K562 (cell line): ENCODE measurements around the gene CRYBB1. TPM values are rescaled to one million over a fixed set of nuclear protein-coding genes. Genes with fewer than 3 reads are reported as not detected.

Experiments
- BMI1 ChIP-seq: fragments of 150-350 bp; IDR thresholded peaks from 2 replicates; pipeline ENCODE4 v1.6.1; 2014; ENCODE audit warnings: low read length
- CEBPB ChIP-seq: fragments of 450-650 bp; IDR thresholded peaks from 2 replicates; pipeline ENCODE4 v1.6.1; 2016; ENCODE audit warnings: missing genetic modification characterization, missing compliant biosample characterization
- EGR1 ChIP-seq: fragments of 450-650 bp; conservative IDR thresholded peaks from 2 replicates; pipeline ENCODE4 v1.6.1; 2017; ENCODE audit warnings: mild to moderate bottlenecking
- HNRNPK ChIP-seq: fragments of 200-400 bp; formaldehyde crosslinking; IDR thresholded peaks from one replicate; pipeline ENCODE4 v1.6.1; 2018; ENCODE audit warnings: mild to moderate bottlenecking, low read depth, low read length; ENCODE audit not compliant: poor library complexity, severe bottlenecking
- KLF1 ChIP-seq: fragments of 450-650 bp; IDR thresholded peaks from 2 replicates; pipeline ENCODE4 v1.6.1; 2016; ENCODE audit warnings: missing genetic modification characterization, missing compliant biosample characterization
- NUFIP1 ChIP-seq: fragments of 450-650 bp; IDR thresholded peaks from 2 replicates; pipeline ENCODE4 v1.6.1; 2018; ENCODE audit not compliant: partially characterized antibody
- POLR2H ChIP-seq: IDR thresholded peaks from 2 replicates; pipeline ENCODE4 v1.6.1; 2016; ENCODE audit warnings: missing genetic modification characterization, low read depth, mild to moderate bottlenecking, control low read depth, missing compliant biosample characterization, moderate library complexity
- TRIM24 ChIP-seq, 2 experiments: fragments of 450-650 bp; IDR thresholded peaks; 2 replicates each; pipeline ENCODE4 v1.6.1; 2016
- ZKSCAN3 ChIP-seq: fragments of 250-450 bp; sonication (Bioruptor Pico); IDR thresholded peaks from 2 replicates; pipeline ENCODE4 v1.4.0; 2020
- ZNF239 ChIP-seq: fragments of 250-450 bp; sonication (Bioruptor Pico); IDR thresholded peaks from 2 replicates; pipeline ENCODE4 v1.4.0; 2020; ENCODE audit warnings: mild to moderate bottlenecking
- ZNF785 ChIP-seq: fragments of 250-450 bp; sonication (Bioruptor Pico); IDR thresholded peaks from 2 replicates; pipeline ENCODE4 v1.4.0; 2020; ENCODE audit warnings: mild to moderate bottlenecking
- polyA plus RNA-seq, 8 experiments: library from polyadenylated mRNA; depleted of rRNA in 4 of 8; stranded (reverse) in 5 of 8; unstranded in 3 of 8; fragments of >200 nt; fragmentation: Nextera tagmentation in 2 of 8; fragmentation: Illumina TruSeq in 1 of 8; extraction: Ambion mirVana in 2 of 8; extraction: Trizol in 1 of 8; gene quantifications; 2 replicates each; pipeline versions ENCODE4 v1.2.1 to v1.2.3, GENCODE V29; 2011 to 2014; ENCODE audit warnings: inconsistent platforms in 1 of 8, missing spikeins in 1 of 8
- total RNA-seq, 7 experiments: library from RNA; depleted of rRNA in 6 of 7; stranded (reverse); fragments of >200 nt in 6 of 7; fragmentation: Illumina TruSeq in 2 of 7; extraction: Trizol in 2 of 7; gene quantifications; 2 replicates each; pipeline versions ENCODE4 v1.2.1 to v1.2.3, GENCODE V29; 2011 to 2021; ENCODE audit warnings: low replicate concordance in 1 of 7
- TF ChIP-seq, protein P1 (sequence below): sonication (generic); formaldehyde crosslinking; IDR thresholded peaks from 2 replicates; pipeline ENCODE4 v1.5.0; 2020; ENCODE audit warnings: missing genetic modification reagents
- TF ChIP-seq, protein P2 (sequence below), 2 experiments: fragments of 450-650 bp; IDR thresholded peaks; 2 replicates each; pipeline ENCODE4 v1.6.1; 2016; ENCODE audit warnings: mild to moderate bottlenecking in 2 of 2, borderline replicate concordance in 1 of 2, low read depth in 1 of 2, moderate library complexity in 1 of 2
- TF ChIP-seq, protein P3 (sequence below): fragments of 450-650 bp; formaldehyde crosslinking; IDR thresholded peaks from 2 replicates; pipeline ENCODE4 v1.4.0; 2020; ENCODE audit warnings: mild to moderate bottlenecking
- TF ChIP-seq, protein P4 (sequence below): fragments of 450-650 bp; IDR thresholded peaks from 2 replicates; pipeline ENCODE4 v1.6.1; 2016; ENCODE audit warnings: mild to moderate bottlenecking

Gene CRYBB1
- total and polyA plus RNA-seq, 9 of the 15 experiments (the other 6 are each of a cell fraction or from before 2014, with no cell fraction given): 0.16 to 0.45 (median 0.33) TPM; not detected in 2

DNA sequence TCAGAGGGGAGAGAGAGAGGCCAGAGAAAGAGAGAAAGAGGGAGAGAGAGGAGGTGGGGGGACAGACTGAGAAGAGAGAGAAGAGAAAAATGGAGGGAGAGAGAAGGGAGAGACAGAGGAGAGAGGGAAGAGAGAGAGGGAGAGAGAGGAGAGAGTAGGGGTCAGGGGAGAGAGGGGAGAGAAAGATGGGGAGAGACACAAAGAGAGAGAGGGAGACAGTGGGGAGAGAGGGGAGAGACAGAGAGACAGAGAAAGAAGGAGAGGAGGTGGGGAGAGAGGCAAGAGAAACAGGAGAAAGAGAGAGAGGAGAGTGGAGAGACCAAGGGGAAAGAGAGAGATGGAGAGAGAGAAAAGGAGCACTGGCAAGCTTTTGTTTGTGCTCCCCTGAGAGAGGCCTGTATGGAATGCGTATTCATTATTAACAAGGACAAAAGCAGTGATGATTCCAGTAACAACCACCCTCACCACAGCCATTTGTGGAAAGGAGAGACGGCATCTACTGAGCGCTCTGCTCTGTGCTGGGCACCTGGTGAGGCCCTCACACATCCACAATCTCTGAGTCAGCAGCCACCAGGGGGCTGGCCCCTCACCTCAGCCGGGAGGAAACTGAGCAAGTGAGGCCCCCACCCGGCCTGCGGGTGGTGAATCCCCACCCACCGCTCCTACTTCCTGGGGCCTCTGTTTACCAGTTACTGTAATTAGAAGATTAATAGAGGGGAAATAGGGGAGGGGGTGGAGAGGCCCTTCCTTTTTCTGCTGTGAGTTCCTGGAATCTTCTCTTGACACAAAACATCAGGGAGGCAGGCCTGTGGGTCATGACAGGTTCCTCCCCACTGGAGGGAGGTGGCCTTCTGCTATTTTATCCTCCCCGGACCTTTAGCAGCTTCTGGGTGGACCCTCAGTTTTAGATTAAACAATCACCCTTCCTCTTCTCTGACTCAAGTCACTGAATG is 24.9 kb upstream of the CRYBB1 start (continued):
- TF ChIP-seq, protein P1, sequence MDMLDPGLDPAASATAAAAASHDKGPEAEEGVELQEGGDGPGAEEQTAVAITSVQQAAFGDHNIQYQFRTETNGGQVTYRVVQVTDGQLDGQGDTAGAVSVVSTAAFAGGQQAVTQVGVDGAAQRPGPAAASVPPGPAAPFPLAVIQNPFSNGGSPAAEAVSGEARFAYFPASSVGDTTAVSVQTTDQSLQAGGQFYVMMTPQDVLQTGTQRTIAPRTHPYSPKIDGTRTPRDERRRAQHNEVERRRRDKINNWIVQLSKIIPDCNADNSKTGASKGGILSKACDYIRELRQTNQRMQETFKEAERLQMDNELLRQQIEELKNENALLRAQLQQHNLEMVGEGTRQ (CRISPR knock-in tag): no peak
- no peak for TF ChIP-seq ZKSCAN3
- TF ChIP-seq, protein P2, sequence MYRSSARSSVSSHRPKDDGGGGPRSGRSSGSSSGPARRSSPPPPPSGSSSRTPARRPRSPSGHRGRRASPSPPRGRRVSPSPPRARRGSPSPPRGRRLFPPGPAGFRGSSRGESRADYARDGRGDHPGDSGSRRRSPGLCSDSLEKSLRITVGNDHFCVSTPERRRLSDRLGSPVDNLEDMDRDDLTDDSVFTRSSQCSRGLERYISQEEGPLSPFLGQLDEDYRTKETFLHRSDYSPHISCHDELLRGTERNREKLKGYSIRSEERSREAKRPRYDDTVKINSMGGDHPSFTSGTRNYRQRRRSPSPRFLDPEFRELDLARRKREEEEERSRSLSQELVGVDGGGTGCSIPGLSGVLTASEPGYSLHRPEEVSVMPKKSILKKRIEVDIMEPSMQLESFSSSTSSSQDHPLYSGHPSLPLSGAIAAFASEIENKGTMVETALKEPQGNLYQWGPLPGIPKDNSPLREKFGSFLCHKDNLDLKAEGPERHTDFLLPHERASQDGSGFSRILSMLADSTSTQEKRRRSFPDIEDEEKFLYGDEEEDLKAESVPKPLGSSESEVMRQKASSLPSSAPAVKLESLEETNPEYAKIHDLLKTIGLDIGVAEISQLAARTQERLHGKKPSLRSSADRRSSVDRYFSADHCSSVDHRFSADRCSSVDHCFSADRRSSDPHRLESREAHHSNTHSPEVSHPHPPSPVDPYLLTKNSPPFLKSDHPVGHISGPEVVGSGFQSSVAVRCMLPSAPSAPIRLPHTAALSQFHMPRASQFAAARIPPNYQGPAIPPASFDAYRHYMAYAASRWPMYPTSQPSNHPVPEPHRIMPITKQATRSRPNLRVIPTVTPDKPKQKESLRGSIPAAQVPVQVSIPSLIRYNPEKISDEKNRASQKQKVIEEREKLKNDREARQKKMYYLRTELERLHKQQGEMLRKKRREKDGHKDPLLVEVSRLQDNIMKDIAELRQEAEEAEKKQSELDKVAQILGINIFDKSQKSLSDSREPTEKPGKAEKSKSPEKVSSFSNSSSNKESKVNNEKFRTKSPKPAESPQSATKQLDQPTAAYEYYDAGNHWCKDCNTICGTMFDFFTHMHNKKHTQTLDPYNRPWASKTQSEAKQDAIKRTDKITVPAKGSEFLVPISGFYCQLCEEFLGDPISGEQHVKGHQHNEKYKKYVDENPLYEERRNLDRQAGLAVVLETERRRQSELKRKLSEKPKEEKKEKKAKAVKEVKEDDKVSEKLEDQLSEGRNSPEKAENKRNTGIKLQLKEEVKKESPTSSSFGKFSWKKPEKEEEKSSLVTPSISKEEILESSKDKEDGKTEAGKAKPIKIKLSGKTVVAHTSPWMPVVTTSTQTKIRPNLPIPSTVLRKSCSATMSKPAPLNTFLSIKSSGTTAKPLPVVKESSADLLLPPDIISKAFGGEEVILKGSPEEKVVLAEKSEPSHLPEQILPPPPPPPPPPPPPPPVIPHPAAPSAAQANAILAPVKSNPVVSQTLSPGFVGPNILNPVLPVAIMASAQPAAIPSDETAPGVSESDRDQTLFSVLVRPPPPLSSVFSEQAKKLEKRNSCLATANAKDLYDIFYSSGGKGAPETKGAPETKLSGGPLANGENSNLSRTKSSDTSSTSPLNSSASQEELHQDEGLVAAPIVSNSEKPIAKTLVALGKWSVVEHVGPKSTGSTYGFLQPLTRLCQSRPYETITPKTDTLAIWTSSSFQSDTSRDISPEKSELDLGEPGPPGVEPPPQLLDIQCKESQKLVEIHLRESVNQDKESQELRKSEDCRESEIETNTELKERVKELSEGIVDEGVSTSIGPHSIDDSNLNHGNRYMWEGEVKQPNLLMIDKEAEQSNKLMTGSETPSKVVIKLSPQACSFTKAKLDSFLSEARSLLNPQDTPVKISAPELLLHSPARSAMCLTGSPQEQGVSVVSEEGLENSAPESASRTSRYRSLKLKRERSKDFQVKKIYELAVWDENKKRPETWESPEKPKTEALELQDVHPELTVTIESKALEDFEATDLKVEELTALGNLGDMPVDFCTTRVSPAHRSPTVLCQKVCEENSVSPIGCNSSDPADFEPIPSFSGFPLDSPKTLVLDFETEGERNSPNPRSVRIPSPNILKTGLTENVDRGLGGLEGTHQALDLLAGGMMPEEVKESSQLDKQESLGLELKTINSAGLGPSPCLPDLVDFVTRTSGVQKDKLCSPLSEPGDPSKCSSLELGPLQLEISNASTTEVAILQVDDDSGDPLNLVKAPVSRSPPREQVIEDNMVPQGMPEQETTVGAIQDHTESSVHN (IDR thresholded peaks at IDR 0.05; ENCODE audit: borderline replicate concordance in 1 of 2, low read depth in 1 of 2): no peak
- TF ChIP-seq HNRNPK: no peak
- no peak for TF ChIP-seq BMI1
- TF ChIP-seq ZNF239: no peak
- no peak for TF ChIP-seq KLF1
- no peak for TF ChIP-seq CEBPB
- no peak for TF ChIP-seq TRIM24 (IDR thresholded peaks at IDR 0.05)
- TF ChIP-seq POLR2H: no peak
- TF ChIP-seq, protein P3, sequence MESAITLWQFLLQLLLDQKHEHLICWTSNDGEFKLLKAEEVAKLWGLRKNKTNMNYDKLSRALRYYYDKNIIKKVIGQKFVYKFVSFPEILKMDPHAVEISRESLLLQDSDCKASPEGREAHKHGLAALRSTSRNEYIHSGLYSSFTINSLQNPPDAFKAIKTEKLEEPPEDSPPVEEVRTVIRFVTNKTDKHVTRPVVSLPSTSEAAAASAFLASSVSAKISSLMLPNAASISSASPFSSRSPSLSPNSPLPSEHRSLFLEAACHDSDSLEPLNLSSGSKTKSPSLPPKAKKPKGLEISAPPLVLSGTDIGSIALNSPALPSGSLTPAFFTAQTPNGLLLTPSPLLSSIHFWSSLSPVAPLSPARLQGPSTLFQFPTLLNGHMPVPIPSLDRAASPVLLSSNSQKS (CRISPR knock-in tag): no peak
- 0 out of 2 replicates have a peak, but pooled peaks have one; percentile 5 for TF ChIP-seq EGR1
- TF ChIP-seq, protein P4, sequence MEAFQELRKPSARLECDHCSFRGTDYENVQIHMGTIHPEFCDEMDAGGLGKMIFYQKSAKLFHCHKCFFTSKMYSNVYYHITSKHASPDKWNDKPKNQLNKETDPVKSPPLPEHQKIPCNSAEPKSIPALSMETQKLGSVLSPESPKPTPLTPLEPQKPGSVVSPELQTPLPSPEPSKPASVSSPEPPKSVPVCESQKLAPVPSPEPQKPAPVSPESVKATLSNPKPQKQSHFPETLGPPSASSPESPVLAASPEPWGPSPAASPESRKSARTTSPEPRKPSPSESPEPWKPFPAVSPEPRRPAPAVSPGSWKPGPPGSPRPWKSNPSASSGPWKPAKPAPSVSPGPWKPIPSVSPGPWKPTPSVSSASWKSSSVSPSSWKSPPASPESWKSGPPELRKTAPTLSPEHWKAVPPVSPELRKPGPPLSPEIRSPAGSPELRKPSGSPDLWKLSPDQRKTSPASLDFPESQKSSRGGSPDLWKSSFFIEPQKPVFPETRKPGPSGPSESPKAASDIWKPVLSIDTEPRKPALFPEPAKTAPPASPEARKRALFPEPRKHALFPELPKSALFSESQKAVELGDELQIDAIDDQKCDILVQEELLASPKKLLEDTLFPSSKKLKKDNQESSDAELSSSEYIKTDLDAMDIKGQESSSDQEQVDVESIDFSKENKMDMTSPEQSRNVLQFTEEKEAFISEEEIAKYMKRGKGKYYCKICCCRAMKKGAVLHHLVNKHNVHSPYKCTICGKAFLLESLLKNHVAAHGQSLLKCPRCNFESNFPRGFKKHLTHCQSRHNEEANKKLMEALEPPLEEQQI: no peak
- TF ChIP-seq NUFIP1: peak; percentile 27
- no peak for TF ChIP-seq ZNF785 (CRISPR knock-in tag)
